ENCODE results near the gene RGS12.
A peak's percentile ranks its signal among the peaks of the same experiment; 100 is the strongest.

Gene RGS12

GRCh38 chr4:3290889-3291321 is 1.9 kb upstream of the RGS12 start:
- TF ChIP-seq CTCF (IDR thresholded peaks at IDR 0.05): no peak
- TF ChIP-seq ZFX (IDR thresholded peaks at IDR 0.05; ENCODE audit: borderline replicate concordance): no peak
- H3K27ac ChIP-seq: peak overlapping the region; percentile 93

GRCh38 chr4:3291411-3291968 is 1.3 kb upstream of the RGS12 start:
- H3K27ac ChIP-seq: peak overlapping the region; percentile 93
- TF ChIP-seq ZFX (IDR thresholded peaks at IDR 0.05; ENCODE audit: borderline replicate concordance) (no peak), CTCF (IDR thresholded peaks at IDR 0.05) (no peak; the same call in 1 of the 2 replicates)

GRCh38 chr4:3291969-3292570 is 751 bp upstream of the RGS12 start:
- TF ChIP-seq ZFX (IDR thresholded peaks at IDR 0.05; ENCODE audit: borderline replicate concordance) (no peak), CTCF (IDR thresholded peaks at IDR 0.05) (no peak)
- peak overlapping the region; percentile 93 for H3K27ac ChIP-seq

- peak overlapping the region; percentile 93 for H3K27ac ChIP-seq
Measured at GRCh38 chr4:3293401-3294391, 875 bp downstream of the RGS12 start.

GRCh38 chr4:3294401-3295241 is 1.8 kb downstream of the RGS12 start:
- H3K27ac ChIP-seq: no peak overlapping the region
- TF ChIP-seq CTCF (IDR thresholded peaks at IDR 0.05): no peak
- no peak for TF ChIP-seq ZFX (IDR thresholded peaks at IDR 0.05; ENCODE audit: borderline replicate concordance)

More at GRCh38 chr4:3293401-3294391, 875 bp downstream of the RGS12 start:
- TF ChIP-seq CTCF (IDR thresholded peaks at IDR 0.05) (no peak), ZFX (IDR thresholded peaks at IDR 0.05; ENCODE audit: borderline replicate concordance) (no peak)

- H3K27ac ChIP-seq: no peak overlapping the region
- TF ChIP-seq CTCF (IDR thresholded peaks at IDR 0.05): no peak
- no peak for TF ChIP-seq ZFX (IDR thresholded peaks at IDR 0.05; ENCODE audit: borderline replicate concordance)
Measured at GRCh38 chr4:3295837-3296624, 3.2 kb downstream of the RGS12 start.
